Kidney glomerular epithelial cell (primary cell): ENCODE data around the gene SH3RF3.
"Not testable (repeated sequence)": the region's sequence is repeated elsewhere in the genome, so short reads cannot be mapped to it uniquely, and the experiment has no call there.

Experiments used
- DNase-seq: peaks from one replicate; lab custom pipeline; 2025; lab: John Stamatoyannopoulos, UW

SH3RF3 gene

DNA sequence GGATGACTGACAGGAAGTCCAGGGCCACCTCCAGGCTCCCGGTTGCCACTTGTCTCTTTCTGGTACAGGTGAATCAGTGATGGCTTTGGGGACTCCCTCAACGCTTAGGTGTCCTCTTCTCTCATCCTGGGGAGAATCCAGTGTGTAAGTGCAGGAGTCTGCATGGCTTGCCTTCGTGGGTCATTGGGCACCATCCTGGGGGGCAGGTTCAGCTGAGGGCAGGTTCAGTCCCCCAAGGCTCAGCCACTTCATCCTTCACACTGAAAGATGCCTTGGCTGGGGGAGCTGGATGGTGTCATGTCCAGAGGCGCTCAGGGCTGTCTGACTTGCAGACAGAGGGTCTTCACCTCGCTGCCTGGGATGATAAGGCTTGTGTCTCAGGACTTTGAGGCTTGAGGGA is 29.2 kb downstream of the SH3RF3 start:
- DNase-seq, result no peak

DNA sequence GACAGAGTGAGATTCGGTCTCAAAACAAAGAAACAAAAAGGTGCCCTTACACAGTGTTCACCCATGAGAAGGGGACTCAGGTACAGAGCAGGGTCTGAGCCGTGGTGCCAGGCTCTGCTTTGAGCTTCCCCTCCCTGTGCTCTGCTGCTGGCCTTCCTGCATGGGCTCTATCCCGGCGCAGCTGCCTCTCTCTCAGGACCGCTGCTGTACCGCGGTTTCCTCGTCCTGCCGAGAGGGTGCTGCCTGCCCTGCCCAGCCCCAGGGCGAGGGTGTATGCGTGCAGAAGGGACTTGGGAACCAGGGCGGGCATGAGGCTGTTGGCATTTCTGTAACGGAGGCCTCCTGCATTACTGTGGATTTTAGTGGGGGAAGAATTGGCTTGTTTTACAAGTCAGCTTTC is 30.1 kb downstream of the SH3RF3 start:
- no peak for DNase-seq

DNA sequence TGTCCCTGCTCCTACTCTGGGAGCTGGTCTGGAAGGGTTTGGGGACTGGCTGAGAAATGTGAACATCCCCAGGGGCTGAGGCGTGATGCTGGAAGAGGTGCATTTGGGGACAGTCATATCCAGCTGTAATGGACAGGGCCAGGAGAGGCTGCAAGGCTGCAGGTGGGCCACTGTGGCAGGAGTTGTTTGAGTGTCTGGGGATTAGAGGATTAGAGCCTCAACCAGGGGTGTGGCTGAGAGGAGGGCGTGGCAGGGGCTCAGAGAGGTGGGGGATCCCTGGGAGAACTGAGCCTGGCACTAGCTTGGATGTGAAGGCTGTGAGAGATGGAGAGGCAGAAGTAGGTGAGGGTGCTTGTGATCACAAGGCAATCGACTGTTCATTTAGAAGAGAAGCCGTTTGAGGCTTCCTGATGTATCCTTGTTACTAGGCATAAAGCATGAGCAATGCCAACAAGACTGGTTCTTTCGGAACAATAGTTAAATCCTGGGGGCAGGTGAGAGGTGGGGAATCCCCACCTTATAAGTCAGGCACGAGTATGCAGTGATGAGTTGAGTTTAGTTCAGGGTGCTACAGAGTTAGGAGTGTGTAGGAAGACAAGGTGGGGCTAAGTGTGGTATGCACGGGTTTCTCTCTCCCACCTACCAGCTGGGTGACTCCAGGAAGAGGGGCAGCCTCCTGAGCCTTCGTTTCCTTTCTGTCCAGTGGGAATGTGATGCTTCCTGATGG is 31.9 kb downstream of the SH3RF3 start:
- no peak for DNase-seq

DNA sequence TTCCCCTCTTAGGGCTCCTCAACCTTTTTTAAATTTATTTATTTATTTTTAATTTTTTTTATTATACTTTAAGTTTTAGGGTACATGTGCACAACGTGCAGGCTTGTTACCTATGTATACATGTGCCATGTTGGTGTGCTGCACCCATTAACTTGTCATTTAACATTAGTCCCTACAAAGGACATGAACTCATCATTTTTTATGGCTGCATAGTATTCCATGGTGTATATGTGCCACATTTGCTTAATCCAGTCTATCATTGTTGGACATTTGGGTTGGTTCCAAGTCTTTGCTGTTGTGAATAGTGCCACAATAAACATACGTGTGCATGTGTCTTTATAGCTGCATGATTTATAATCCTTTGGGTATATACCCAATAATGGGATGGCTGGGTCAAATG is 33.4 kb downstream of the SH3RF3 start:
- not testable (repeated sequence) for DNase-seq

DNA sequence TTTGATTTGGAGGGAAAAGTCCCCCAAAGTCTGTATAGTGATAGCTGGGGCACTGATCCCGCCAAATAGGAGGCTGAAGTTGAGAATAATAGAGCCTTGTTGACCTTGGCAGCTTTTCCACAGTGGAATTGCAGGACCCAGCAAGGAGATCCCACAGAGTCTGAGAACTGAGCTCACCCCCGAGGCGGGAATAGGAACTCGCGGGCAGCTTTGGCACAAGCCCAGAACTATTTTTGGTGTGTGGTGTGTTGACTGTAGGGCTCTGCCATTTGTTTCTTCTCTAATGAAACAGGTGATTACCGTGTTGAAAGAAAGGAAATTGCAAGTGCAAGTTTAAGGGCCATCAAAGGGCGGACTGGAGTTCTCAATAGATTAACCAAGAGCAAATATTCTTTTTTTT is 34.0 kb downstream of the SH3RF3 start:
- DNase-seq, result no peak

DNA sequence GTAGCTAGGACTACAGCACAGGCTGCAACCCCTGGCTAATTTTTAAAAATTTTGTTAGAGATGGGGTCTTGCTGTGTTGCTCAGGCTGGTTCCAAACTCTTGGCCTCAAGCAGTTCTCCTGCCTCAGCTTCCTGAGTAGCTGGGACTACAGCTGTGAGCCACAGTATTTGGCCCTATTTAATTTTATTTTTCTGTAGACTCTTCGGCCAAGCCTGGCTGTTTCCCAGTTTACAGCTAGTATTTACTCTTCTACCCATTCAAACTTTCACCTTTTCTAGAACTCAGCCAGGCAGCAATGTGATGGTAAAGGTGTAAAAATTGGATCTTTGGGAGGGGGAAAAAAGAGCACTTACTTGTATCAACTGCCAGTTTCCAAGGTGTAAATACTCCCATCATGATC is 35.3 kb downstream of the SH3RF3 start:
- DNase-seq, result no peak

DNA sequence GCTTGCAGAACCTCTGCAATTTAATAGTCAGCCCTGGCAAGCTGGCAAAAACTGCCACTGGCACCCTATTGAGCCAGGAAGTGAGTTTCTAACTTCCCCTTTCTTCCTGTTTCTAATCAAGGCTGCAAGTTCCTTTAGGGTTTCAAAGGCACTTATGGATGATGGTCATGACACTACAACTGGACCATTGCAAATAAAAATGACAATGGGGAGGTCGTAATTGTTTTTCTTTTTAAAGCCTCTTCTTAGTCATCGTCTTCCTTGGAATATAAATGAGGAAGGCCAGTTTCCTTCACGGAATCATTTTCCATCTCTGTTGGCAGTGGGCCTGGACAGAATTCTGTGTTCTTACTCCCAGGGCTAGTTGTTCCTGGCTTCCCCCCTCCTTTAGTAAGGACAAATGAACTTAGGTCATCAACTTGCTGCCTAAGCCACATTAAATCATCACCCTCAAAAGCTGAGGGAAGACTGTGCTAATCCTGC is 35.8 kb downstream of the SH3RF3 start:
- DNase-seq, result no peak

DNA sequence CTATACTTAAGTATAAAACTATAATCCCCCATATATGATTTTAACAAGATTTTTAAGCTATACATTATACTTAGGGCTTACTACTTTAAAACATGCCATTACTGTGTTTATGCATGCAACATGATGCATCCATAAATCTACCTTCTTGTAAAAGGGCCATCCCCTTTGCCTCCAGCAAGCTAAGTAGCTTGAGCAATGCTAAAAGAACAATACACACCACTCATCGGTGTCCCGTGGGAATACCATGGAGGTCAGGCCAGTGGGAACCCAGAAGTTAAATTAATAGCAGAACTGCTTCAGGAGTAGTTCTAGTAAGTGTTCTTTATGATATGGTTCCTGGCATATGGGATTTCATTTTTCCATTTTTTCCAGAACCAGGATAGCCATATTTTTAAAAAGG is 37.8 kb downstream of the SH3RF3 start:
- no peak for DNase-seq

DNA sequence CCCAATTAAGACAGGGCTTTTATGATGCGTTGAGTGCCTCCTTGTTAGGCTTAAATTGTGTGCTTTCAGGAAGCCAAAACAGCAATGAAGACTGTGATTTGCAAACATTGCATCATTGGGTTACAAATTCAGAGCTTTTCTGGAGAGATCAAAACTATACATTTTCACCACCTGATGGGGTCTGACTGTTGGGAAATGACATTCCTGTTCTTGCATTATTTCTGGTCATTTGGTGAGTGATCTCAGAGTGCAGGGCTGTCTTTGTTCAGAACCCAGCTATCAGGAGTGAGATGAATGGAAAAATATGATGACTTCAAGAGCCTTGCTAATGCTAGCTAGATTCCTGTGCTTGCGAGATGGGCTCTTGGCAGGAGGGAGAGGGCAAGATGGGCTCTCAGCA is 39.1 kb downstream of the SH3RF3 start:
- DNase-seq, result no peak

DNA sequence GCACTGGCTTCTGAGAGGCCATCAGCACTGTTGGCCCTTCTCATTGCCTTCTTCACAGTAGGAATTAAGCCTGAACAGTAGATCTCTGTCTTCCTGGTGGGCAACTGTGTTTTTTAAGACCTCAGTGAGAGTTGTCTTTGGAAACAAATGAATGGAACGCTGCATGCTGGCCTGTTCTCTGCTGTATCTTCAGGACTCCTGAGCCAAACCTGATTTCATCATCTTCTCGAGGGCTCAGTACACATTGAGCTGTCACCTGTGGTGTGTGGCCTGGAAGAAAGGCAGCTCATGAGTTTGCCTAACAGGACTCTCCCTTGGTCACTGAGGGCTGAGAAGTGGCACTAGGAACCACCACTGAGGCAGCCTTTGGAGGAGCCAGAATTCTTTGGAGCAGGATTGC is 39.7 kb downstream of the SH3RF3 start:
- DNase-seq, result no peak

DNA sequence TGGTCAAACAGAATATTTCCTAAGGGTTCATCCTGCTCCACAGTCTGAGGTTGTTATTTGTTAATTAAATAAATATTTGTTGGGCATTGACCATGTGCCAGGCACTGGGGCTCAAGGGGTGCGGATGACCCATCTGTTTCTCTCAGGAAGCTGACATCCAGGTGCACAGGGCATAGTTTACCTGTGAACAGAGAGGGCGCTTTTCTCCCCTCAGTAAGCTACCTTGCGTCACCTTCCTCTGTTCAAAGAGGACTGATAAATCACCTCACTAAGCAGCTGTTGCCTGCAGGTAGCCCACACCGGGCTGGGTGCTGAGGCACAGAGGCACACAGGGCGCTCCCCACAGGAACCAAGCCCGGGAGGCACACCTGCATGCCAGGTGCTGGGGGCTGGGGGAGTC is 41.6 kb downstream of the SH3RF3 start:
- DNase-seq, result no peak

DNA sequence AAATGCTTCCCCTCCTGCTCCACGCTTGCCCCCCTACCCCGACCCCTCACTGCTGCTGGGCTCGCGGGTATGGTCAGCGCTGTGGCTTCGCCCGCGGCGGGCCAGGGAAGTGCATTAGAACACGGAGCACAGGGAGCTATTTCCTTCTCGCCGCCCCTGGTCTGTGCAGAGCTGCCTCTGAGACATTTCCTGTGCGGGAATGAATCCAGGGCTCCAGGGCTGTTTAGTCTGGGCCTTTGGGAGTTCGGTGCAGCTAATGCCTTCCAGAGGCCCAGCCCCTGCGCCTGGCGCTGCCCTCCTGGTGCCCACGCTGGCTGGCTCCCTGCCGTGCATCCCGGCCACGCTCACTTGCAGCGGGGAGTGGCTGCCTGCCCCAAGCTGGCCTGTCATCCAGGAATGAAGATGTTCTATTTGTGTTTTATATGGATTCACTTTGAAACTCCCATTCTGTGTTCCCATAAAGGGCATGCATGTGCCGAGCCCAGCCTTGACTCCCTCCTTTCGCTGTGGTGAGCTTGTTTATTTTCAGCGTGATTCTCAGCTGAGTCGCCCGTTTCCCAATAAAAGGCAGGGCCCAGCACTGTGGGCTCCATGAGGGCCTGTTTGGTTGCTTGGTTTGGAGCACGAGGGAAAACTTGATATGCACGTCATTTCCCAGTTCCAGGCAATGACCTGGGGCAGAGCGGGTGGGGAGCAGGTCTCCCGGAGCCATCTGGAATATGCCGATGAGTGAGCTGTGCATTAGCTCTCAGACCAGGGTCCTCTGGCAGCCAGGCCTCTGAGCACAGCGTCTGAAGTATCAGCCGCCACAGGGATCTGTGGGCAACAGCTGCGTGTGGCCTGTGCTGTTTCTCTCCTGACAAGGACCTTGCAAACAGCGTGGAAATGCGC is 42.7 kb downstream of the SH3RF3 start:
- no peak for DNase-seq

DNA sequence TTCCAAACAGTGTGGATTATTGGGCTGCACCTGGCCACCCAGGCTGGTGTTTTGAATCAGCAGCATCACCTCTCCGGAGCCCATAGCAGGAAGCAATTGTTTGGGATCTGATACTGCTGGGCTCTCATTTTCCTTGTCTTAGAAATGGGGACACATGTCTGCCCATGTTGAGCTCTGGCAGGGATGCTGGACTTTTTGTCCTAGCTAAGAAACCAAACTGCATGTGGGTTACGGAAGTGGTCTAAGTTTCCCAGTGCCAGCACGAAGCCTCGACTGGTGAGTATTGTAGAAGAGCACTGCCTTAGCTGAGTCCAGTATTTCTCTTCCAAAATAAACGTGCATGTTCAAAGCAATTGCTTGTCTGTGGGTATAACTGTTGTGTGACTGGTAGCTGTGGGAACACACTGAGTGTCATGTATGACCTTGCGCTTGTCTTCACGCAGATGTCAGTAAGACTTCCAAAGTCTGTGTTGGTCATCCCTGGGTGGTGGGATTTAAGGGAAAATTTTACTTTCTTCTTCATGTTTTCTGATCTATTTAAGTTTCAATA is 43.6 kb downstream of the SH3RF3 start:
- DNase-seq, result no peak

DNA sequence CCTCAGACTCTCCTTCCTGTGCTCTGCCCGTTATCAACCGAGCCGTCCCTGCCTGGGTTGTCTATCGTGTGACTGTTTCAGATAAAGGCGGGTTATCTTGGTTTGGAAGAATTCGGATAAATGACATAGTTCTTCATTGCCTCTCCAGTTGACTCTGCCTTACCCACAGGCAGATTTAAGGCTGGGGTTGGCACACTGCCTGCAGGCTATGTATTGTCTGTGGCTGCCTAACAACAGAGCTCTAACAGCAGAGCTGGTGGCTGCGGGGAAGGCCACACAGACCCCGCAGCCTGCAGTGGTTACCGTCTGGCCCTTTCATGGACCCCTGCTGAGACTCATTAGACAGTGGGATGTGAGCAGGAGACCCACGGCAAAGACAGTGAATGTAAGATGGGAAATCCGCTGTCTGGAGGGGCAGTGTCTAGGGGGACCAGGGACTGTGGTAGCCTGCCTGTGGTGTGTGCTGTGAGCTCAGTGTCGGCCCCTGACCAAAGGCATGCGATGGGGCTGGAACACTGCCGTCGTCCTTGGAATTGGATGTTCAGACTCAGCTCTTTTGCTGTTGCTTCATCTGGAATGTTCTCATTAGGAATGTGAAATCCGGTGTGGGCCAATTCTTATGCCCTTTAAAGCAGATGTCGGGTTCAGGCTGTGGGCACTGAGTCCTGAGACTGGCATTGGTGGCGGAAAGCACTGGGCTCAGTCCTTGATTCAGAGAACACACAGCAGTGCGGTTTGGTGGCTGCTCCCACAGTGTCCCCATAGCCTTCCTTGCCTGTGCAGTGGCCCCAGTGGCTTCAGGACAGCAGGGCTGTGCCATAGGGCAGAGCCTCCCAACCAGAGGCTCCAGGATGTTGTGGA is 44.5 kb downstream of the SH3RF3 start:
- no peak for DNase-seq

DNA sequence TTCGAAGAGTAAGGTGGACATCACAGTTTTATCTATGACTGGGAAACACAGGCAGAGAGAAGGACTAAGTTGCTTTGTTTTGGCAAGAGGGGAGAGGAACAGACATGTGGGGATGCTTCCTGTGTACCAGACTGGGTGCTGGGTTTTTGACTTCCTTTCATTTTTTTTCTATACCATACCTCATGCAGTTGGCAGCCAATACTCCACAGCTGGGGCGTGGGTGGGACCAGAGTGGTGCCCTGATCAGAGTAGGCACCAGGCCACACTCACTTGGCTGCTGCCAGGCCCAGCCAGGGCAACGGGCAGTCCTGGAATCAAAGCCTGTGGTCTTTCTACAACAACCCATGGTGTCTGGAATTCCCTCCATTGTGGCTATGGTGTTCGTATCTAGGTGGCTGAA is 45.2 kb downstream of the SH3RF3 start:
- DNase-seq, result no peak

DNA sequence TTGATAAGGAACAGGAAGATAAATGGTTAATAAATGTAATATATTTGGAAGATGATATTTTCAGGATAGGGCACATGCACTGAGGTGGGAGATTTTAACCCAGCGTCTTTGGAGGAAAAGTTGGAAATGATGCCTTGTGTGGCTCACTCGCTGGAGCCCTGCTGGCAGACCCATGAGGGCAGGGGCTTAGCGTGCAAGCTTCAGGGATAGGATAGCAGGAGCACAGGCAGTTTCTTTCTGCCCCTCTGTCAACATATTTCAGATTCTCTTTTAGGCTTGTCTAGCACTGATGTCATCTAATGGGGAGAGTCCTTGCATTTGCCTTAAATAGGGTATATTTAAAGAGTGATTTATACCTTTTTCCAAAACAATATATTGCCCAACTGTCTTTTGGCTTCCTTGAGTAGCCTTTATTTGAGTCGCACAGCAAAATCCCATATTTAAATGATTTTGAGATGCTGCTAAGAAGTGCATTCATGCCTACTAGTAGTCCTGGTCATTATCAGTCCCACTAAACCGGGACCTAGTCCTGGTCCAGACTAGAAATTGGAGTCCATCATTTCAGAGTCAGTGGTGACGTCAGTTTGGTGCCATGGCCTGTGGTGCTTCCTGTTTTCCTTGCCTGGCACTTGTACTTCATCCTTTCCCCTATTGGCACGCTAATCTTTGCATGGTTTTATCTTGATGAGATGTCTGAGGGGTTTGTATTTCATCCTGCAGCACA is 45.8 kb downstream of the SH3RF3 start:
- no peak for DNase-seq

DNA sequence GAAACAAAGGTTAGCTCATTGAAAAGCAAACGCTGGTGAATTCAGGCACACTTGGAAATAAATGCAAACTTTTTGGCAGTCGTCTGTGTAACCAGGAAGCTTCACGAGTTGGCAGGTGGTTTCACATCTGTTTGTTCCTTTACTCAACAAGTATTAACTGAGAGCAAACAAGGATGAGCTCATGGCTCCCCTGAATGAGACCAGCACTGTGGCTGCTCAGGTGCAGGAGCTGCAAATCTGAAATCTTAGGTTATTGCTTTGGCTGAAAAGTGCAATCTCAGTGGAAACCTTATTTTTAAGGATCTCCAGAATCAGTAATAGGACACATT is 46.3 kb downstream of the SH3RF3 start:
- no peak for DNase-seq

DNA sequence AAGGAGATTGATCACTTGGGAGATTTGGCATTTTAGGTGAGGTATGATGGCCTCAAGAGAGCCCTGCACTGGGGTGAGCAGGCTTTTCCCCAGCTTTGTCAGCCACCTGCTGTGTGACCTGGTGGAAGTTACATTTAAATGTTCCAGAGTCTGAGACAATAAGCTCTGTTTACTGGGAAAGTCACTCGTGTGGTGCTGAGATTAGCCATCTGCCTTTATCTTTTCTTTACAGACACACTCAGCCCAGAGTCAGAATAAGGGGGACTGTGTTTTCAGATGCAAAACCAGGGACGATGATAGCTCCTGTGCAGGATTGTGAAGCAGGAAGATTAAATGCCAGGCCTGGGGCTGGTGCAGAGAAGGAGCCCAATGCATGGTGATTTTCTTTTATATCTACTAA is 47.9 kb downstream of the SH3RF3 start:
- no peak for DNase-seq

DNA sequence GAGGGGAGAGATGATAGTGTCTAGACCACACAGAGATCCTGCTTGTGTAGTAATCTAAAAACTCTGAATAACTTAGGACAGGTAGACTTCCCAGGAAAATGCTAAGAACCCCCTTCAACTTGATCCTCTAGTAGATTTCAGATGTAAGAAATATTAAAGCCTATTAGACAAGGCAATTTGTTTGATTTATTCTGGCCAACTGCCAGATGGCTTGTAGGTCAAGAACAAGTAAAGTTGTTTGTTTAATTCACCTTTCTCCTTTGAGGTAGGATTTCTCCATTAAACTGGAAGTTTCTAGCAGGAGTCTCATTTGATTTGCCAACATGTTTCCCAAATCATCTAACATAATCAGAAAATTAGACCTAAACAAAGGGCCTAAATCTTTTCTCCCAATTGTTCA is 48.6 kb downstream of the SH3RF3 start:
- DNase-seq, result no peak

DNA sequence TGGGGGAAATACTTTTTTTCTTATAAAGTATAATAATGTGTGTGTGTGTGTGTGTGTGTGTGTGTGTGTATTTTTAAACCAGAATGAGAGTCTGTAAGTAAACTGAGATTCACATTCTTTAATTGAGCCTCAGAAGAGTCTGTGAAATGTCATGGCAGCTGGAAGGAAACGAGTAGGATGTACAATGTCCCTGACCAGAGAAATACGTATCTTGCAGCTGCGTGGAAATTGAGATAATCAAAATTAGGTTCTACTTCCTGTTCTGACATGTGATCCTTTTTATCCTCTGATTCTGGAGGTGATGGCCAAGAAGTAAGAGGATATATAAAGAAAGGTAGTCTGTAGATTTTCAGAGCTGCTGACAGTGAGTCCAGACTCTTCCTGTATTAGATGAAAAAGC is 50.0 kb downstream of the SH3RF3 start:
- DNase-seq, result no peak

DNA sequence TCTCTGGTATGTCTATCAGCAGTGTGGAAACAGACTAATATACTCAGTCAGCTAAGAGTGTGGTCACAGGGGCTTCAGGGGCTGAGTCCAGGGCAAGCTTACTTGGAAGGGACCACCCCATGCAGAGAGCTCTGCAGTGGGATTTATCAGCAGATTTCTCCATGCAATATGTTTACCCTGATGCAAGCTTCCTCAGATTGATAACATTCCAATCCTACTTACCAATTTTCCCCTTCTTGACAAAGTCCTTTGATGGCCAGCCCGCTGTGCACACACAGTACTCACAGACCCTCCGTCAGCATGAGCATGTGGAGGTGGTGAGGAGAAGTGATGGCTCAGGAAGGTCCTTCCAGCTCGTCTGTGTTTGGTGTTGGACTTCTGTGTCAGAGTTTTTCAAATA is 51.8 kb downstream of the SH3RF3 start:
- no peak for DNase-seq

DNA sequence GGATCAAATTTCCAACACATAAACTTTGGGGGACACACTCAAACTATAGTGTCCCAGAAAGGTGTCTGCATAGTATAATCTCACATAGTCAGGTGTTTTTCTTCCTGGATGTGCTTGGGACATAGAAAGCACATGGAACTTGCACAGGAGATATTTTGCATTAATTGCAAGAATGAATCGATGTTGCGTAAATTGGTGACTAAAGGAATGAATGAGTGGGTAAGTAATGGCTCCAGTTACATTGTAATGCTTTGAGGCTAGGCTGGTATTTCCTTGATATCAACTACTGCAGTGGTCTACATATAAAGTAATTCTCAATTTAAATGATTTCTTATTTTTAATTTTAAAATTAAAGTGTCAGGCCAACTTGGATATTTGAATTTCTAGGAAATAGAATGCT is 53.4 kb downstream of the SH3RF3 start:
- DNase-seq, result no peak
